IMR-90 (cell line): ENCODE results near the gene RHAG. TPM values are rescaled to one million over a fixed set of nuclear protein-coding genes. Genes with fewer than 3 reads are reported as not detected.

Experiments
- ATAC-seq: fragments of 200-7000 bp; cut with Tn5 transposase; 2 replicates; pipeline ENCODE4 v1.9.1; 2020; ENCODE audit warnings: low read depth, mild to moderate bottlenecking, moderate library complexity
- BruUV-seq: library from RNA; stranded (reverse); fragments of 400-500 nt; replicated peaks from 2 replicates; lab custom pipeline; 2021; lab: Mats Ljungman, UMichigan
- CTCF ChIA-PET: fragments of 300-600 bp; formaldehyde crosslinking; extraction: SDS; loops from one replicate; lab custom pipeline; 2021; ENCODE audit warnings: antibody characterized with exemption; lab: Yijun Ruan, JAX
- POLR2A ChIA-PET: fragments of 300-600 bp; sonication (Branson Sonifier 250); formaldehyde crosslinking; loops from one replicate; lab custom pipeline; 2022; ENCODE audit warnings: antibody characterized with exemption; ENCODE audit not compliant: unreplicated experiment; lab: Charles Lee
- DNase-seq: peaks from one replicate; pipeline ENCODE4 v3.0.0; 2013
- H2AFZ ChIP-seq: replicated peaks from 2 replicates; pipeline ENCODE3; 2013; ENCODE audit warnings: low read length, mild to moderate bottlenecking; ENCODE audit not compliant: poor library complexity
- H2AK5ac ChIP-seq: 2 replicates; pipeline ENCODE4 v1.6.1; 2013; ENCODE audit warnings: low read depth, low read length, inconsistent platforms
- H2AK9ac ChIP-seq: replicated peaks from 2 replicates; pipeline ENCODE3; 2013; ENCODE audit warnings: mild to moderate bottlenecking, low read depth, low read length, moderate library complexity; ENCODE audit not compliant: poor library complexity
- H2BK120ac ChIP-seq: 2 replicates; pipeline ENCODE4 v1.6.1; 2013; ENCODE audit warnings: low read depth, low read length, inconsistent platforms
- H2BK15ac ChIP-seq: 3 replicates; pipeline ENCODE4 v1.6.1; 2013; ENCODE audit warnings: low read depth, low read length, inconsistent platforms
- H2BK20ac ChIP-seq: 2 replicates; pipeline ENCODE4 v1.6.1; 2013; ENCODE audit warnings: low read depth, mild to moderate bottlenecking, inconsistent platforms, low read length, moderate library complexity
- H2BK5ac ChIP-seq: 2 replicates; pipeline ENCODE4 v1.6.1; 2013; ENCODE audit warnings: mild to moderate bottlenecking, low read depth, low read length, inconsistent platforms; ENCODE audit not compliant: poor library complexity, severe bottlenecking
- H3K14ac ChIP-seq: replicated peaks from 2 replicates; pipeline ENCODE4 v1.6.1; 2013; ENCODE audit warnings: low read depth, low read length, inconsistent platforms
- H3K18ac ChIP-seq: 2 replicates; pipeline ENCODE4 v1.6.1; 2013; ENCODE audit warnings: low read depth, low read length, control low read depth
- H3K23ac ChIP-seq: 2 replicates; pipeline ENCODE4 v1.6.1; 2013; ENCODE audit warnings: low read depth, low read length, inconsistent platforms
- H3K27ac ChIP-seq: 2 replicates; pipeline ENCODE4 v1.5.1; 2013; ENCODE audit warnings: mild to moderate bottlenecking, control low read depth, low read length; ENCODE audit not compliant: insufficient read depth
- H3K27me3 ChIP-seq: 2 replicates; pipeline ENCODE4 v1.6.1; 2013; ENCODE audit warnings: low read length; ENCODE audit not compliant: control insufficient read depth, insufficient read depth
- H3K36me3 ChIP-seq: 2 replicates; pipeline ENCODE4 v1.6.1; 2013; ENCODE audit warnings: low read length, mixed read lengths; ENCODE audit not compliant: control insufficient read depth, insufficient read depth
- H3K4ac ChIP-seq: 2 replicates; pipeline ENCODE4 v1.6.1; 2013; ENCODE audit warnings: low read depth, low read length, inconsistent platforms
- H3K4me1 ChIP-seq: 2 replicates; pipeline ENCODE4 v1.6.1; 2013; ENCODE audit warnings: low read length, mixed read lengths; ENCODE audit not compliant: control insufficient read depth, insufficient read depth
- H3K4me2 ChIP-seq: 2 replicates; pipeline ENCODE4 v1.6.1; 2013; ENCODE audit warnings: low read depth, mild to moderate bottlenecking, control low read depth, low read length, moderate library complexity
- H3K4me3 ChIP-seq: 2 replicates; pipeline ENCODE4 v1.5.1; 2013; ENCODE audit warnings: low read depth, mild to moderate bottlenecking, control low read depth, low read length, moderate library complexity; ENCODE audit not compliant: insufficient read depth
- H3K56ac ChIP-seq: 2 replicates; pipeline ENCODE4 v1.6.1; 2013; ENCODE audit warnings: low read length, inconsistent platforms; ENCODE audit not compliant: insufficient read depth; ENCODE audit errors: extremely low read depth
- H3K79me1 ChIP-seq, 2 experiments: 2 replicates each; pipeline ENCODE4 v1.6.1; 2013; ENCODE audit warnings: low read length in 2 of 2, inconsistent platforms in 1 of 2, low read depth in 1 of 2
- H3K9ac ChIP-seq: 2 replicates; pipeline ENCODE4 v1.6.1; 2013; ENCODE audit warnings: low read depth, low read length, control low read depth
- H3K9me1 ChIP-seq: 2 replicates; pipeline ENCODE4 v1.6.1; 2013; ENCODE audit warnings: low read length, inconsistent platforms; ENCODE audit not compliant: insufficient read depth
- H3K9me3 ChIP-seq: 2 replicates; pipeline ENCODE4 v1.6.1; 2013; ENCODE audit warnings: low read length; ENCODE audit not compliant: control insufficient read depth, insufficient read depth
- H4K20me1 ChIP-seq: 2 replicates; pipeline ENCODE4 v1.6.1; 2013; ENCODE audit warnings: low read length, inconsistent platforms; ENCODE audit not compliant: insufficient read depth
- H4K5ac ChIP-seq: 2 replicates; pipeline ENCODE4 v1.6.1; 2013; ENCODE audit warnings: mild to moderate bottlenecking, low read depth, low read length, control low read depth
- H4K8ac ChIP-seq, 2 experiments: 2 replicates each; pipeline ENCODE4 v1.6.1; 2013; ENCODE audit warnings: low read depth in 2 of 2, low read length in 2 of 2, control low read depth in 1 of 2, inconsistent platforms in 1 of 2
- H4K91ac ChIP-seq: 2 replicates; pipeline ENCODE4 v1.6.1; 2013; ENCODE audit warnings: low read depth, low read length, inconsistent platforms; ENCODE audit not compliant: insufficient read depth
- CHD1 ChIP-seq: IDR thresholded peaks from 2 replicates; pipeline ENCODE4 v1.6.1; 2012; ENCODE audit warnings: low read depth, low read length, improper control_type of control experiment
- CTCF ChIP-seq: conservative IDR thresholded peaks from 2 replicates; pipeline ENCODE4 v1.5.1; 2012; ENCODE audit warnings: mild to moderate bottlenecking, low read depth, low read length, improper control_type of control experiment
- MAFK ChIP-seq: IDR thresholded peaks from 2 replicates; pipeline ENCODE4 v1.6.1; 2012; ENCODE audit warnings: low read depth, low read length, improper control_type of control experiment
- MAZ ChIP-seq: IDR thresholded peaks from 2 replicates; pipeline ENCODE4 v1.6.1; 2012; ENCODE audit warnings: low read depth, mild to moderate bottlenecking, low read length, improper control_type of control experiment, moderate library complexity, borderline replicate concordance
- MXI1 ChIP-seq: IDR thresholded peaks from 2 replicates; pipeline ENCODE4 v1.6.1; 2012; ENCODE audit warnings: low read depth, mild to moderate bottlenecking, low read length, moderate library complexity, borderline replicate concordance
- NFE2L2 ChIP-seq: fragments of 150-350 bp; IDR thresholded peaks from 2 replicates; pipeline ENCODE4 v1.6.1; 2016; ENCODE audit warnings: low read depth, mild to moderate bottlenecking, low read length
- POLR2A ChIP-seq: IDR thresholded peaks from 2 replicates; pipeline ENCODE4 v1.6.1; 2012; ENCODE audit warnings: mild to moderate bottlenecking, low read depth, low read length
- RCOR1 ChIP-seq: IDR thresholded peaks from 2 replicates; pipeline ENCODE4 v1.6.1; 2012; ENCODE audit warnings: mild to moderate bottlenecking, low read length, improper control_type of control experiment; ENCODE audit not compliant: insufficient replicate concordance
- SMC3 ChIP-seq: fragments of 150-350 bp; IDR thresholded peaks from 2 replicates; pipeline ENCODE4 v1.6.1; 2016; ENCODE audit warnings: low read depth, mild to moderate bottlenecking, antibody characterized with exemption, low read length, moderate library complexity
- WGBS, 2 experiments: methylation state at CpG; one replicate each; pipeline versions ENCODE4 v1.1.5 to v1.1.7; 2013; ENCODE audit warnings: missing lambda C conversion rate in 2 of 2; ENCODE audit not compliant: insufficient read length in 1 of 2; ENCODE audit errors: extremely low coverage in 2 of 2; 5-methylcytosine and 5-hydroxymethylcytosine counted together
- dilution Hi-C: fragments of 300-500 bp; cut with HindIII; formaldehyde crosslinking; loops from one replicate; pipeline ENCODE4 v1.14.3; 2018; ENCODE audit warnings: low sequenced_read_pairs; ENCODE audit not compliant: unreplicated experiment
- in situ Hi-C: fragments of 300-500 bp; cut with MboI; formaldehyde crosslinking; loops from 3 replicates; pipeline ENCODE4 v1.14.3; 2019; ENCODE audit warnings: low sequenced_read_pairs, inconsistent platforms, mixed read lengths
- intact Hi-C: fragments of 100-400 bp; cut with micrococcal nuclease; formaldehyde crosslinking; loops from 2 replicates; pipeline ENCODE4 v1.10.0; 2022
- polyA plus RNA-seq, 3 experiments: library from polyadenylated mRNA; depleted of rRNA; stranded (reverse); fragments of >200 nt; gene quantifications; 2 replicates each; pipeline ENCODE4 v1.2.3, GENCODE V29; 2012; ENCODE audit warnings: low replicate concordance in 1 of 3
- total RNA-seq: library from RNA; depleted of rRNA; stranded (reverse); fragments of >200 nt; gene quantifications from 2 replicates; pipeline ENCODE4 v1.2.3, GENCODE V29; 2012

RHAG gene
- total and polyA plus RNA-seq, 2 of the 4 experiments (the other 2 are of a cell fraction): not detected

DNA sequence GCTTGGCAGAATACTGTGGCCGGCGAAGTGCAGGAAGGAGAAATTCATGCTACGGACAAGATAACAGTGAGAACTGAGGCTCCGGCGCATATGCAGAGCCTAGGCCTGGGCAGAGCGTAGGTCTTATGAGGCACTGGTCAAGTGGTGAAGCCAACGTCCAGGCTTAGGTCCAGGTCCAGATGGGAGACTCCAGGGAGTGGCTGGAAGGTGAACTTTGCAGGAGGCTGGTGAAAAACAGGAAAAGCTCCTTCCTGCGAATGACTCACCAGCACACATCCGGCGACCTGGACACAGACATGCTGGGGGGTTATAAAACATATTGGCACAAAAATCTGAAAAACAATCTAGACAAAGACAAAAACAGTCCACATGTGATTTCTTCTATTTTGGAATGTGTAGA, 70.8 kb downstream of the RHAG start:
- intact Hi-C loops (no loop called here), dilution Hi-C loops (no loop called here), in situ Hi-C loops (no loop called here)
- no peak for DNase-seq
- H2BK120ac ChIP-seq: no peak overlapping the region
- H3K9me1 ChIP-seq: no peaks in the 10 kb centered on the region
- no peak overlapping the region for H2BK5ac ChIP-seq
- H3K56ac ChIP-seq: no peak overlapping the region
- CTCF ChIA-PET: interaction anchor here (0.7 kb wide), 1 partner anchor 21 kb away, joined by 3 read pairs; no protein-coding TSS in a partner anchor
- H3K9ac ChIP-seq: no peak overlapping the region
- H4K8ac ChIP-seq: no peak overlapping the region
- no peak for TF ChIP-seq MXI1
- TF ChIP-seq MAZ: no peak
- TF ChIP-seq POLR2A: no peak
- TF ChIP-seq MAFK: no peak
- no peak for TF ChIP-seq SMC3
- no peak for TF ChIP-seq RCOR1
- no peak for TF ChIP-seq CHD1
- no peak for TF ChIP-seq NFE2L2
- no peak for TF ChIP-seq CTCF
- no peaks in the 10 kb centered on the region for H3K36me3 ChIP-seq
- H3K4ac ChIP-seq: no peak overlapping the region
- H2AK5ac ChIP-seq: no peak overlapping the region
- H3K4me2 ChIP-seq: no peak overlapping the region
- no peak overlapping the region for H3K18ac ChIP-seq
- WGBS, 2 experiments: 91% methylated on average over 4 of the region's 10 CpGs; no CpG with 5 or more reads in 1 of the 2 experiments
- no peak overlapping the region for H3K23ac ChIP-seq
- no peak overlapping the region for H2AFZ ChIP-seq
- no peak overlapping the region for H3K4me3 ChIP-seq
- no peak overlapping the region for H2BK20ac ChIP-seq
- POLR2A ChIA-PET: no interaction called here
- no peak overlapping the region for H4K91ac ChIP-seq
- no peaks in the 10 kb centered on the region for H3K27me3 ChIP-seq
- H2BK15ac ChIP-seq: no peak overlapping the region
- H4K20me1 ChIP-seq: no peaks in the 10 kb centered on the region
- H3K4me1 ChIP-seq: no peaks in the 10 kb centered on the region
- H3K14ac ChIP-seq: no peak overlapping the region
- no peaks in the 10 kb centered on the region for H3K79me1 ChIP-seq
- H3K9me3 ChIP-seq: no peaks in the 10 kb centered on the region
- H4K5ac ChIP-seq: no peak overlapping the region
- no peak overlapping the region for H2AK9ac ChIP-seq
- H3K27ac ChIP-seq: no peak overlapping the region
- no TSS peak for BruUV-seq
- ATAC-seq: no peak
